Memory B cell (primary cell): ENCODE data around the gene FOLR2.
"Not testable (repeated sequence)": the region's sequence is repeated elsewhere in the genome, so short reads cannot be mapped to it uniquely, and the experiment has no call there.

ENCODE experiments used
- ATAC-seq: fragments of 150-1000 bp; cut with Tn5 transposase; 2 replicates; pipeline ENCODE4 v1.10.0; 2021; ENCODE audit warnings: low read depth, mild to moderate bottlenecking, moderate library complexity
- DNase-seq, 2 donors: peaks; one replicate each; pipeline ENCODE4 v3.0.0; 2022; ENCODE audit warnings: low spot score in 2 of 2
- H3K27ac Mint-ChIP-seq: one replicate; pipeline ENCODE4 v1.8.0; 2022; ENCODE audit warnings: mild to moderate bottlenecking, moderate library complexity, mixed read lengths
- H3K27me3 Mint-ChIP-seq: one replicate; pipeline ENCODE4 v1.8.0; 2022; ENCODE audit warnings: mixed read lengths
- H3K36me3 Mint-ChIP-seq: one replicate; pipeline ENCODE4 v1.8.0; 2022; ENCODE audit warnings: mild to moderate bottlenecking, mixed read lengths
- H3K4me1 Mint-ChIP-seq: one replicate; pipeline ENCODE4 v1.8.0; 2022; ENCODE audit warnings: mixed read lengths
- H3K4me3 Mint-ChIP-seq: one replicate; pipeline ENCODE4 v1.8.0; 2022; ENCODE audit warnings: mild to moderate bottlenecking, moderate library complexity, mixed read lengths
- H3K9me3 Mint-ChIP-seq: one replicate; pipeline ENCODE4 v1.8.0; 2022; ENCODE audit warnings: mixed read lengths

FOLR2 gene

GRCh38 chr11:72250661-72251464, 34.3 kb downstream of the FOLR2 start:
- H3K4me3 Mint-ChIP-seq = no peak overlapping the region
- no peak overlapping the region for H3K27ac Mint-ChIP-seq
- H3K9me3 Mint-ChIP-seq = no peaks in the 10 kb centered on the region
- H3K4me1 Mint-ChIP-seq = peaks cover 6% of the 10 kb centered on the region
- H3K27me3 Mint-ChIP-seq = peaks cover 7% of the 10 kb centered on the region
- ATAC-seq (no peak), DNase-seq (no peak)
- H3K36me3 Mint-ChIP-seq = no peaks in the 10 kb centered on the region

GRCh38 chr11:72251614-72252013, 35.0 kb downstream of the FOLR2 start:
- H3K27ac Mint-ChIP-seq = no peak overlapping the region
- ATAC-seq (no peak), DNase-seq (no peak)
- H3K36me3 Mint-ChIP-seq = no peaks in the 10 kb centered on the region
- no peak overlapping the region for H3K4me3 Mint-ChIP-seq
- H3K9me3 Mint-ChIP-seq = no peaks in the 10 kb centered on the region
- peaks cover 7% of the 10 kb centered on the region for H3K27me3 Mint-ChIP-seq
- H3K4me1 Mint-ChIP-seq = peaks cover 6% of the 10 kb centered on the region

- no peak for ATAC-seq
- H3K36me3 Mint-ChIP-seq = no peaks in the 10 kb centered on the region
- H3K27me3 Mint-ChIP-seq = peaks cover 7% of the 10 kb centered on the region
- DNase-seq = no peak
- H3K4me1 Mint-ChIP-seq = peaks cover 6% of the 10 kb centered on the region
- no peaks in the 10 kb centered on the region for H3K9me3 Mint-ChIP-seq
- no peak overlapping the region for H3K4me3 Mint-ChIP-seq
- no peak overlapping the region for H3K27ac Mint-ChIP-seq
Observed at GRCh38 chr11:72253392-72253791, 36.8 kb downstream of the FOLR2 start.

- peaks cover 6% of the 10 kb centered on the region for H3K4me1 Mint-ChIP-seq
- ATAC-seq (peak; percentile 50), DNase-seq (no peak)
- peaks cover 7% of the 10 kb centered on the region for H3K27me3 Mint-ChIP-seq
- no peaks in the 10 kb centered on the region for H3K9me3 Mint-ChIP-seq
- no peak overlapping the region for H3K27ac Mint-ChIP-seq
- no peak overlapping the region for H3K4me3 Mint-ChIP-seq
- H3K36me3 Mint-ChIP-seq = no peaks in the 10 kb centered on the region
Observed at GRCh38 chr11:72254299-72254993, 37.9 kb downstream of the FOLR2 start.

- Mint-ChIP-seq H3K4me3 (no peak overlapping the region), H3K9me3 (no peaks in the 10 kb centered on the region), H3K36me3 (no peaks in the 10 kb centered on the region), H3K27ac (no peak overlapping the region), H3K4me1 (peaks cover 6% of the 10 kb centered on the region), H3K27me3 (peaks cover 9% of the 10 kb centered on the region)
- ATAC-seq (no peak), DNase-seq (no peak)
Observed at GRCh38 chr11:72257570-72257969, 41.0 kb downstream of the FOLR2 start.

- no peak overlapping the region for H3K27ac Mint-ChIP-seq
- no peak for DNase-seq
- ATAC-seq = no peak
- no peaks in the 10 kb centered on the region for H3K9me3 Mint-ChIP-seq
- peaks cover 18% of the 10 kb centered on the region for H3K27me3 Mint-ChIP-seq
- no peaks in the 10 kb centered on the region for H3K36me3 Mint-ChIP-seq
- no peak overlapping the region for H3K4me3 Mint-ChIP-seq
- peaks cover 6% of the 10 kb centered on the region for H3K4me1 Mint-ChIP-seq
Observed at GRCh38 chr11:72259490-72259889, 42.9 kb downstream of the FOLR2 start.

GRCh38 chr11:72260574-72260973, 44.0 kb downstream of the FOLR2 start:
- Mint-ChIP-seq H3K27me3 (peaks cover 16% of the 10 kb centered on the region), H3K27ac (no peak overlapping the region), H3K4me1 (no peaks in the 10 kb centered on the region), H3K36me3 (no peaks in the 10 kb centered on the region), H3K9me3 (no peaks in the 10 kb centered on the region), H3K4me3 (no peak overlapping the region)
- ATAC-seq (no peak), DNase-seq (no peak)

GRCh38 chr11:72263361-72263760, 46.8 kb downstream of the FOLR2 start:
- H3K27ac Mint-ChIP-seq = no peak overlapping the region
- H3K36me3 Mint-ChIP-seq = no peaks in the 10 kb centered on the region
- no peaks in the 10 kb centered on the region for H3K4me1 Mint-ChIP-seq
- H3K27me3 Mint-ChIP-seq = peaks cover 21% of the 10 kb centered on the region
- H3K4me3 Mint-ChIP-seq = no peak overlapping the region
- ATAC-seq (no peak), DNase-seq (no peak)
- no peaks in the 10 kb centered on the region for H3K9me3 Mint-ChIP-seq

GRCh38 chr11:72265951-72266350, 49.4 kb downstream of the FOLR2 start:
- Mint-ChIP-seq H3K27me3 (peaks cover 24% of the 10 kb centered on the region), H3K36me3 (no peaks in the 10 kb centered on the region), H3K4me1 (peaks cover 2% of the 10 kb centered on the region), H3K27ac (no peak overlapping the region), H3K9me3 (no peaks in the 10 kb centered on the region), H3K4me3 (no peak overlapping the region)
- no peak for DNase-seq
- no peak for ATAC-seq

- H3K36me3 Mint-ChIP-seq, H3K4me3 Mint-ChIP-seq, ATAC-seq, DNase-seq, H3K9me3 Mint-ChIP-seq, H3K4me1 Mint-ChIP-seq, H3K27ac Mint-ChIP-seq: not testable (repeated sequence)
- peaks cover 24% of the 10 kb centered on the region for H3K27me3 Mint-ChIP-seq
Observed at GRCh38 chr11:72266960-72267359, 50.4 kb downstream of the FOLR2 start.

- Mint-ChIP-seq H3K4me3 (no peak overlapping the region), H3K36me3 (no peaks in the 10 kb centered on the region), H3K9me3 (no peaks in the 10 kb centered on the region), H3K4me1 (peaks cover 2% of the 10 kb centered on the region), H3K27ac (no peak overlapping the region), H3K27me3 (peaks cover 17% of the 10 kb centered on the region)
- ATAC-seq (no peak), DNase-seq (no peak)
Observed at GRCh38 chr11:72267956-72268617, 51.5 kb downstream of the FOLR2 start.
